ENCODE data around the gene CXCL5. TPM values are rescaled to one million over a fixed set of nuclear protein-coding genes. Genes with fewer than 3 reads are reported as not detected.

CXCL5 gene
- total and polyA plus RNA-seq, 10 of the 15 experiments (the other 5 are each of a cell fraction or from before 2014, with no cell fraction given) = not detected

GRCh38 chr4:74033739-74034138, 35.3 kb upstream of the CXCL5 start:
- CTCF ChIA-PET = no interaction called here
- Histone ChIP-seq H3K27ac (ENCODE audit: control insufficient read depth, insufficient read depth) (no peak overlapping the region), H3K9me3 (replicated peaks; ENCODE audit: control insufficient read depth, insufficient read depth, low read length) (no peaks in the 10 kb centered on the region), H3K27me3 (replicated peaks in 1 of 2; ENCODE audit: control insufficient read depth in 2 of 2, insufficient read depth in 2 of 2, low read length in 1 of 2) (peaks cover 1 to 6% of the 10 kb centered on the region in 2 experiments; a peak in 1 of 4 replicates), H4K20me1 (ENCODE audit: control insufficient read depth, insufficient read depth) (no peaks in the 10 kb centered on the region), H3K4me2 (ENCODE audit: control insufficient read depth, insufficient read depth) (no peak overlapping the region), H3K4me1 (ENCODE audit: control insufficient read depth, insufficient read depth, low read length) (peaks cover 3% of the 10 kb centered on the region; the same call in 1 of the 2 replicates), H3K36me3 (ENCODE audit: control insufficient read depth in 2 of 2, insufficient read depth in 2 of 2, low read length in 1 of 2) (no peaks in the 10 kb centered on the region), H3K4me3 (no peak overlapping the region), H2AFZ (ENCODE audit: control insufficient read depth, low read depth, low read length) (no peak overlapping the region), H3K9ac (ENCODE audit: control insufficient read depth, insufficient read depth, low read length) (no peak overlapping the region), H3K79me2 (ENCODE audit: control insufficient read depth, insufficient read depth, low read length) (no peaks in the 10 kb centered on the region)
- POLR2A ChIA-PET = no interaction called here
- in situ Hi-C loops (cut with MboI) (no loop called here), intact Hi-C loops (cut with micrococcal nuclease; ENCODE audit: unreplicated experiment) (loop anchor here (10.0 kb wide), 1 partner anchor 369 kb away; no protein-coding TSS in a partner anchor)
- no peak for ATAC-seq
- no TSS peak for BruUV-seq (replicated peaks)
- DNase-seq (ENCODE audit: low read depth, low spot score) = no peak
- SMC1A ChIA-PET (ENCODE audit: uncharacterized antibody, unreplicated experiment) = no interaction called here
- RAD21 ChIA-PET (ENCODE audit: unreplicated experiment) = no interaction called here
- no peak for FAIRE-seq
- no peak for TF ChIP-seq POLR2A (IDR thresholded peaks at IDR 0.05; ENCODE audit: low read depth, low read length)
- TF ChIP-seq SREBF1 (IDR thresholded peaks at IDR 0.05; ENCODE audit: low read length) = no peak
- TF ChIP-seq, protein P1, sequence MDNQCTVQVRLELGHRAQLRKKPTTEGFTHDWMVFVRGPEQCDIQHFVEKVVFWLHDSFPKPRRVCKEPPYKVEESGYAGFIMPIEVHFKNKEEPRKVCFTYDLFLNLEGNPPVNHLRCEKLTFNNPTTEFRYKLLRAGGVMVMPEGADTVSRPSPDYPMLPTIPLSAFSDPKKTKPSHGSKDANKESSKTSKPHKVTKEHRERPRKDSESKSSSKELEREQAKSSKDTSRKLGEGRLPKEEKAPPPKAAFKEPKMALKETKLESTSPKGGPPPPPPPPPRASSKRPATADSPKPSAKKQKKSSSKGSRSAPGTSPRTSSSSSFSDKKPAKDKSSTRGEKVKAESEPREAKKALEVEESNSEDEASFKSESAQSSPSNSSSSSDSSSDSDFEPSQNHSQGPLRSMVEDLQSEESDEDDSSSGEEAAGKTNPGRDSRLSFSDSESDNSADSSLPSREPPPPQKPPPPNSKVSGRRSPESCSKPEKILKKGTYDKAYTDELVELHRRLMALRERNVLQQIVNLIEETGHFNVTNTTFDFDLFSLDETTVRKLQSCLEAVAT (IDR thresholded peaks at IDR 0.05) = no peak
- TF ChIP-seq KDM1A (IDR thresholded peaks at IDR 0.05; ENCODE audit: borderline replicate concordance) = no peak
- no peak for TF ChIP-seq ASH2L (IDR thresholded peaks at IDR 0.05; ENCODE audit: borderline replicate concordance, low read depth)
- TF ChIP-seq IRF4 (IDR thresholded peaks at IDR 0.05; ENCODE audit: low read depth, low read length) = no peak
- no peak for TF ChIP-seq SIX5 (IDR thresholded peaks at IDR 0.05; ENCODE audit: low read depth, low read length, severe bottlenecking)
- no peak for TF ChIP-seq EP300 (IDR thresholded peaks at IDR 0.05; ENCODE audit: borderline replicate concordance in 1 of 2, control insufficient read depth in 1 of 2, low read depth in 2 of 2, low read length in 2 of 2)
- TF ChIP-seq SMAD1 (IDR thresholded peaks at IDR 0.05; ENCODE audit: low read depth, partially characterized antibody) = no peak
- TF ChIP-seq RAD51 (IDR thresholded peaks at IDR 0.05) = no peak
- no peak for TF ChIP-seq ZNF622 (IDR thresholded peaks at IDR 0.05)
- no peak for TF ChIP-seq STAT1 (conservative IDR thresholded peaks at IDR 0.05)
- TF ChIP-seq RUNX3 (IDR thresholded peaks at IDR 0.05; ENCODE audit: low read length) = no peak
- no peak for TF ChIP-seq ZNF687 (IDR thresholded peaks at IDR 0.05)
- TF ChIP-seq, protein P2, sequence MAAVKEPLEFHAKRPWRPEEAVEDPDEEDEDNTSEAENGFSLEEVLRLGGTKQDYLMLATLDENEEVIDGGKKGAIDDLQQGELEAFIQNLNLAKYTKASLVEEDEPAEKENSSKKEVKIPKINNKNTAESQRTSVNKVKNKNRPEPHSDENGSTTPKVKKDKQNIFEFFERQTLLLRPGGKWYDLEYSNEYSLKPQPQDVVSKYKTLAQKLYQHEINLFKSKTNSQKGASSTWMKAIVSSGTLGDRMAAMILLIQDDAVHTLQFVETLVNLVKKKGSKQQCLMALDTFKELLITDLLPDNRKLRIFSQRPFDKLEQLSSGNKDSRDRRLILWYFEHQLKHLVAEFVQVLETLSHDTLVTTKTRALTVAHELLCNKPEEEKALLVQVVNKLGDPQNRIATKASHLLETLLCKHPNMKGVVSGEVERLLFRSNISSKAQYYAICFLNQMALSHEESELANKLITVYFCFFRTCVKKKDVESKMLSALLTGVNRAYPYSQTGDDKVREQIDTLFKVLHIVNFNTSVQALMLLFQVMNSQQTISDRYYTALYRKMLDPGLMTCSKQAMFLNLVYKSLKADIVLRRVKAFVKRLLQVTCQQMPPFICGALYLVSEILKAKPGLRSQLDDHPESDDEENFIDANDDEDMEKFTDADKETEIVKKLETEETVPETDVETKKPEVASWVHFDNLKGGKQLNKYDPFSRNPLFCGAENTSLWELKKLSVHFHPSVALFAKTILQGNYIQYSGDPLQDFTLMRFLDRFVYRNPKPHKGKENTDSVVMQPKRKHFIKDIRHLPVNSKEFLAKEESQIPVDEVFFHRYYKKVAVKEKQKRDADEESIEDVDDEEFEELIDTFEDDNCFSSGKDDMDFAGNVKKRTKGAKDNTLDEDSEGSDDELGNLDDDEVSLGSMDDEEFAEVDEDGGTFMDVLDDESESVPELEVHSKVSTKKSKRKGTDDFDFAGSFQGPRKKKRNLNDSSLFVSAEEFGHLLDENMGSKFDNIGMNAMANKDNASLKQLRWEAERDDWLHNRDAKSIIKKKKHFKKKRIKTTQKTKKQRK (IDR thresholded peaks at IDR 0.05; ENCODE audit: low read depth, low read length) = no peak

All from GM12878 (cell line).